A549 (cell line): Measurements from ENCODE around the gene PKM.
A peak's percentile ranks its signal among the peaks of the same experiment; 100 is the strongest.

Source experiments
- BHLHE40 ChIP-seq: IDR thresholded peaks from 2 replicates; pipeline ENCODE4 v1.6.1; 2012; ENCODE audit warnings: low read depth, low read length, inconsistent platforms
- CEBPB ChIP-seq, 2 experiments: fragments of >200 bp in 1 of 2; sonication (Bioruptor Twin) in 1 of 2; formaldehyde crosslinking in 1 of 2; IDR thresholded peaks; 2 replicates each; pipeline ENCODE4 v1.6.1; 2012 to 2016
- FOSB ChIP-seq: fragments of 250-450 bp; sonication (Bioruptor Pico); IDR thresholded peaks from 2 replicates; pipeline ENCODE4 v1.5.0; 2020; ENCODE audit warnings: mild to moderate bottlenecking, moderate library complexity
- HOXB5 ChIP-seq: fragments of 250-450 bp; sonication (Bioruptor Pico); IDR thresholded peaks from 2 replicates; pipeline ENCODE4 v1.5.0; 2020; ENCODE audit warnings: mild to moderate bottlenecking, moderate library complexity
- MAZ ChIP-seq: fragments of 150-350 bp; IDR thresholded peaks from 2 replicates; pipeline ENCODE4 v1.6.1; 2014; ENCODE audit warnings: antibody characterized with exemption, low read depth, low read length, borderline replicate concordance
- MYC ChIP-seq: IDR thresholded peaks from 2 replicates; pipeline ENCODE4 v1.6.1; 2012; ENCODE audit warnings: mild to moderate bottlenecking, inconsistent platforms, low read length, improper control_type of control experiment, borderline replicate concordance
- NPAS2 ChIP-seq: fragments of 250-450 bp; sonication (Bioruptor Pico); IDR thresholded peaks from 2 replicates; pipeline ENCODE4 v1.8.0; 2022; ENCODE audit warnings: mild to moderate bottlenecking, moderate library complexity, borderline replicate concordance
- POLR2A ChIP-seq: IDR thresholded peaks from 2 replicates; pipeline ENCODE4 v1.6.1; 2012; ENCODE audit warnings: mild to moderate bottlenecking, low read length
- RNF2 ChIP-seq: fragments of 200-600 bp; sonication (generic); IDR thresholded peaks from 2 replicates; pipeline ENCODE4 v1.6.1; 2016; ENCODE audit warnings: low read depth, mild to moderate bottlenecking, antibody characterized with exemption, moderate library complexity, borderline replicate concordance
- SMC3 ChIP-seq: fragments of >200 bp; sonication (Bioruptor Twin); formaldehyde crosslinking; IDR thresholded peaks from 3 replicates; pipeline ENCODE4 v1.6.1; 2018; ENCODE audit warnings: inconsistent platforms
- TF ChIP-seq, protein P1 (sequence below): fragments of >200 bp; sonication (Bioruptor Twin); formaldehyde crosslinking; IDR thresholded peaks from 3 replicates; pipeline ENCODE4 v1.5.1; 2016

DNA sequence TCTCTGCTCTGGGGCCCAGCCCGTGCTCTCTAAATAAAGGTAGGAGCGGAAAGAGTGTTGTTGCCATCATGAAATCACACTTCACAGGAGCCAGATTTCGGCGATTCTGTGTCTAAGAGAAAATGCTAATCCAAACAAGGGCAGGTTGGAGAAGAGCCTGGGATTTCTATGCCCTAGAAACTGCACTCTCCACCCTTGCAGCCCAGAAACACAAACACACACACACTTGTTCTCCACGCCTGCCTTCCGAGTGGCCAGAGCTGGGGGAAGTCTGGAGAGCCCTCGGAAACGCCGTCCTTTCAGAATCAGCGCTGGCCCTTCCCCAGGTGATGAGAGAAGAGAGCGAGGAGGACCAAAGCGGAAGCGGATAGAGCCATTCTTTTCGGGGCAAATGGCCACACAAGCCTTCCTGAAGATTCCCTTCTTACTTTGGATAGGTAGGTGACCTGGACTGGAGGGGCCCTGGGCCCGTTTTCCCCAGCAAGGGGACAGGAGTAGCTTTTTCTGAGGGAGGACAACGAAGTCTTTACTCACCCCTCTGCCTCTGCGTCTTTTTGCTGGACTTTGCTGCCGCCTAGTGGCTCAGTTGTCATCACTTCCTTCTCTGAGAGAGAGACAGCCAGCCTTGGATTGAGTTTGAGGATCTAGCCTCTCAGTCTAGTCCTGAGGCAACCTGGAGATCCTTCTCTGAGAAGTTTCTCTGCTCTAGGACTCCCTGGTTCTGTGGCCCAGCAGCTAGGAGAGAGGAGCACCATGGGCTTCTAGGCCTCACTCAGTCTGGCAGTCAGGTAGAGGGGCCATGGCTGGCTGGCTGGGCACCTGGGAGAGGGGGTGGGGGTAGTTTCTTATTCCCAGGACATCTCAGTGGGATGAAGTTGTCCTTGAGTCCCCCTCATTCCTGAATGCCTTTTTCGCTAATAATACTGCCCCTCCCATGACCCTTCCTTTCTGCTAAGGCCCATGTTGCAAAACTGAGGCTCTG lies 75.1 kb downstream of the PKM start:
- TF ChIP-seq MYC (no peak), CEBPB (IDR thresholded peaks at IDR 0.05) (no peak), FOSB (no peak), SMC3 (peak; percentile 93), POLR2A (no peak), MAZ (no peak), HOXB5 (no peak), BHLHE40 (no peak), NPAS2 (no peak), RNF2 (no peak)
- TF ChIP-seq, protein P1, sequence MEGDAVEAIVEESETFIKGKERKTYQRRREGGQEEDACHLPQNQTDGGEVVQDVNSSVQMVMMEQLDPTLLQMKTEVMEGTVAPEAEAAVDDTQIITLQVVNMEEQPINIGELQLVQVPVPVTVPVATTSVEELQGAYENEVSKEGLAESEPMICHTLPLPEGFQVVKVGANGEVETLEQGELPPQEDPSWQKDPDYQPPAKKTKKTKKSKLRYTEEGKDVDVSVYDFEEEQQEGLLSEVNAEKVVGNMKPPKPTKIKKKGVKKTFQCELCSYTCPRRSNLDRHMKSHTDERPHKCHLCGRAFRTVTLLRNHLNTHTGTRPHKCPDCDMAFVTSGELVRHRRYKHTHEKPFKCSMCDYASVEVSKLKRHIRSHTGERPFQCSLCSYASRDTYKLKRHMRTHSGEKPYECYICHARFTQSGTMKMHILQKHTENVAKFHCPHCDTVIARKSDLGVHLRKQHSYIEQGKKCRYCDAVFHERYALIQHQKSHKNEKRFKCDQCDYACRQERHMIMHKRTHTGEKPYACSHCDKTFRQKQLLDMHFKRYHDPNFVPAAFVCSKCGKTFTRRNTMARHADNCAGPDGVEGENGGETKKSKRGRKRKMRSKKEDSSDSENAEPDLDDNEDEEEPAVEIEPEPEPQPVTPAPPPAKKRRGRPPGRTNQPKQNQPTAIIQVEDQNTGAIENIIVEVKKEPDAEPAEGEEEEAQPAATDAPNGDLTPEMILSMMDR, result peak; percentile 99
